NCI-H524 treated with DMSO at 0.1 percent for 48 hours (cell line): Measurements from ENCODE around the gene VEZF1.

Experiments used
- DNase-seq: peaks from one replicate; lab custom pipeline; 2025; lab: John Stamatoyannopoulos, UW

Gene VEZF1

DNA sequence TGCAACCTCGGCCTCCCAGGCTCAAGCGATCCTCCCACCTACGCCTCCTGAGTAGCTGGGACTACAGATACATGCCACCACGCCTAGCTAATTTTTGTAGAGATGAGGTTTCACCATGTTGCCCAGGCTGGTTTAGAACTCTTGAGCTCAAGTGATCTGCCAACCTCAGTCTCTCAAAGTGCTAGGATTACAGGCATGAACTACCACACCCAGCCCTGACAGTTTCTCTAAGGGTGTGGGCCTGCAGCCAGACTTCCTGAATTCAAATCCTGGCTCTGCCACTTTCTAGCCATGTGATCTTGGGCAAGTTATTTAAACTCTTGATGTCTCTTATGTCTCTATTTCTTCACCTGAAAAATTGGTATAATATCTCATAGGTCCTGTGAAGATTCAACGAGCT lies 38.4 kb downstream of the VEZF1 start:
- no peak for DNase-seq

DNA sequence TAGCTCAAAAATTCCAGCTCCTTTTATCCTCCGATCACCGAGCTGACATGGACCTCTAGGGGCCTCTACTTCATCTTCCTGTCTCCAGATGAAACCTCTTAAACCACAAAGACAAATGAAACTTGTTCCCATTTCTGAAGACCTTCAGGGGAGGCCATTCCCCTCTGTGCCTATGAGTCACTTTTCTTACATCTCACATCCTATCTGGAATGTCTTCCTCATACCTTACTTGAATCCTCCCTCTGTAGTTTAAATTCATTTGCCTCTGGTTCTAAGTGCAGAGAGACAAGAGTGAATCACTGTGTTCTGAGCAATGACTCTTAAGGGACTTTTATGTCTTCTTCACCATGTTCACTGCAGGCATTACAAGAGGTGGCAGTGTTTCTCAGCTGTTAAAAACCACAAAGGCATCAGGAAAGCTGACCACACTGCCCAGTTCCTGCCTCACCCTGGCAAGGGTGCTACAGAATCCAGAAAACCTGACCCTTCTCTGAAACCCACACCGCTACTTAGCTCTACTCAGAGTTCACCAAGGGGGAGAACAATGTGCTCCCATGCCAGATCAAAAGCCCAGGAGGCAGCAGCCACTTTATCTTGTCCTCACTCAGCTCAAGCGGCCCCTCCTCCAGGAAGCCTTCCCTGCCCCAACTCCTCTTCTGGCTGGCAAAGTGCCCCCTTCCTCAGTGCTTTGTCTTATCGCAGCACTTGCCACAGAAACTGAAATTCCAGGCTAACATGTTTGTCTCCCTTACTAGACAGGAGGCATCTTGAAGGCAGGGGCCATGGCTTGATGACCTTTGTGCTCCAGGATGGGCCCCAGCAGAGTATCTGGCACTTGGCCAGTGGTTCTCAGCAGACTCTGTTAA lies 39.3 kb downstream of the VEZF1 start:
- no peak for DNase-seq

DNA sequence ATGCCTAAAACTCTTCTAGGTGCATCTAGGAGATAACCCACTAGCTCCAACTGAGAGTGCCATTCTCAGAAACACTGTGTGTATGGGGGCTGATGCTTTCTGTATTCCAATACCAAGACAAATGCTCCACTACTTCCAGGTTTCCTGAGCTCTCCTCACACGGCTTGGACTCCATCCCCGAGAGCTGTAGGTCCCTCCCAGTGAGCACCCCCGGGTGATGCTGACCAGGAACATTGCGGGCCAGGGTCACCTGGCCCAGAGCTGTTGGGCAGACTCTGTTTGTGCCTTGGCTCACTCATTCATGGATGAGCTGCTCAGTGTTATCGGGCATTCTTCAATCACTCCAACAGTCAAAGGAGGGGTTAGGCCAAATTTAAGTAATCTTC lies 39.9 kb downstream of the VEZF1 start:
- no peak for DNase-seq

DNA sequence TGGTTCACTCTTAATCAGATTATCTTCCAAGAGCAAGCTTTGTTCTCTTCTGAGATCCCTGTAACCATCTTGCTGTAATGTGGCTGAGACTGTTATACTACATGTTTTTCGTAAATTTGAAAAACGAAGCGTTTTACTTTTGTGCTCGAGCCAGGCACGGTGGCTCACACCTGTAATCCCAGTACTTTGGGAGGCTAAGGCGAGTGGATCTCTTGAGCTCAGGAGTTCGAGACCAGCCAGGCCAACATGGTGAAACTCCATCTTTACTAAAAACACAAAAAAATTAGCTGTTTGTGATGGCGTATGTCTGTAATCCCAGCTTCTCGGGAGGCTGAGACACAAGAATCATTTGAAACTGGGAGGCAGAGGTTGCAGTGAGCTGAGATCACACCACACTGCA lies 40.7 kb downstream of the VEZF1 start:
- DNase-seq, result no peak

DNA sequence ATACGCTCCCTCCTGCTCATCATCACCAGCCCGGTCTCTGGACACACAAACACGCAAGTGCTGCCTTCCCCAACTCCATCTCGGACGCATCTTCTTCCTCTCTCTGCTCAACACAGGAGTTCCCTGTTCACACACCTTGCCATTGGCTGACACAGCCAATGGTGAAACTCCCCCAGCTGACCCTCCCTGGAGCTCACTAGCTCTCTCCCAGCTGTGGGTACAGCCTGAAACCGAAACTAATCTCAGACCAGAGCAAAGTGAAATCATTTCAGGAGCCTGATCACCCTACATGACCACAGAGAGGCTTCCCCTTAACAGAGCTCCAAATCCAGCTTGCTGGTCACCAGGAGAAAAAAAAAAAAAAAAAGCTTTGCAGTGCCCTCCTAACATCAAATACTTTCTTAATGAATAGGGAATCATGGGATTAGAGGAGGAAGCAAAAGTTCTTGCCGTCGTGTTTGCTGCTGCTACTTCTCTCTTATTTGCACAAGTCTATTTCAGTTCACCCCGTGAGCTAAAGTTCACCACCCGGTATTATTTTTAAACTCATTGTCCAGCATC lies 41.2 kb downstream of the VEZF1 start:
- no peak for DNase-seq

DNA sequence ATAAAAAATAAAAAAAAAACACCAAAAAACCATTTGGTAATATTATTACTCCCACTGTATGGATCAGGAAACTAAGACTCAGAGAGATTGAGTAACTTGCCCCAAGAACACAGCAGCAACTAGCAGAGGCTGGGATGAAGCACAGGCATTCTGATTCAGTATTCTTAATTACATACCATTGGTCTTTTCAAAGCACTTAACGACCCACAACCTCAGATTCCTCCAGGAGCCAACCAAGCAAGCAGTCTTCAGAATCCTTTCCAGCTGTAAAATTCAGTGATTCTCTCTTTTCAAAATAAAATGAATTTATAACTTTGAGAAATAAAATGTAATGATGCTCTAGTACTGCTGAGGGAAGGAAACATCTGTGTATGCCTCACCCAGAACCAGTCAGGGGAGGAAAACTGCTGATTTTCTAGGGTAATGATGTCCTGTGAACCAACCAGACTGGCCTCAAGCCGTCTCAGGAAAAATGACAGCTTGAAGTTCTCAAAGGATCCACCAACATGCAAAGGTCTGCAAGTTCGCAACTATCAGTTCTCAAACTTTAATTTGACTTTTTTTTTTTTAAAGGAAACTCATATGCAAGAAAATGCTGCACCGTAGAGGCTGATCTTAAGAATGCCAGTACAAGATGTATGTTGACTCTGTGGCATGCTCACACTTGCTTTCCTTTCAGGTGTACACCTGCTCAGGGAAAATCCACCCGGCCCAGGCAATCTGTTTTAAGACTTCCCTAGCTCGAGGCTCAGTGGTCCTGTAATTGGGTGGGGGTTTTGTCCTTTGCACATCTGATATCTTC lies 41.9 kb downstream of the VEZF1 start:
- DNase-seq, result no peak

DNA sequence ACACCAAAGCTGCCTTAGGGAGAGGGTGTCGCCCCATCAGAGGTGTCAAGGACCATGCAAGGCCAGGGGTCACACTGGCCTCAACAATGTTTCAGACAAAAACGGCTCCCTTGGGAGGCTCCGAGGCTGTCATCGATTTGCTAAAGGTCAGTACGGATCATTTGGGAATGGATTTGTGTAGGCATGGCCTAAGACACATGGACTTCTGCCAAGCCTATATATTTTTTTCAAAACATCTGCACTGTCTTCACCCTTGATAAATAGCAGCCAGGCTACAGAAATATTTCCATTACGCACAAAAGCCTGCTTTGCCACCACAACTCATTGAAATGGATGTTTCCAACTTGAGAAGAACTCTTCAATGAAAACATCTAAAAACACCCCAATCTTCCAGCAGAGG lies 43.1 kb downstream of the VEZF1 start:
- no peak for DNase-seq

DNA sequence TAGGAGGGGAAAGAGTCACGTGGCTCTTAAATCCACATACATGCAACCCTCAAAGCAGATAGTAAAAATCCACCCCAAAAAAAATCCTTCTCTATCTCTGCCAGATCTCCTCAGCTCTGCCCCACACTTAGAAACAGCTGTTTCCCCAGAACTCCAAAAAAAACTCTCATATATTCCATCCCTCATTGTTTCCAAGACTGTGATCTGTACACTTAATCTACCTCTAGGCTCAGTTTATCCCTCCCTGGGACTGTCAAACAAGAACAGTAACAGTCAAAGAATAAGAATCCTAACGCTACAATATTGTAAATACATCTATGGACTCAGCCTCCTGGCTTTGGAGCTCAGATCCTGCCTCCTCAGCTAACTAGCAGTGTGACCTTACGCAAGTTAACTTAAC lies 44.4 kb downstream of the VEZF1 start:
- no peak for DNase-seq

DNA sequence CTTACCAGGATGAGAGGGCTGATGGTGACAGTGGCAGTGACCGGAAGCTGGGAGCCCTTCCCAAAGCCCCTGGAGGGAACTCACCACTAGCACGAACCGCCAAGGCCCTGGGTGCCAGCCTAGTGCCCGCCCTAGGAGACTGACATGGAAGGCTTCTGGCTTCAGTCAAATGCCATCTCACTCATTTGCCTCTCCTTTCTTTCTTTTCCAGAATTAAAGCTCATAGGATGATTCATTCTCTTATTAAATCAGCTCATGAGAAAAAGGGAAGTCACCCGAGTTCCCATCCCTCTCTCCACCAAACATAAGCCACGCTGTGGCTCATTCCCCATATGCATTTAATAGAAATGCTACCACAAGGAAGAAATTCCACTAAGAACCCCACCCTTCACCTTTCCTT lies 44.9 kb downstream of the VEZF1 start:
- DNase-seq, result no peak

DNA sequence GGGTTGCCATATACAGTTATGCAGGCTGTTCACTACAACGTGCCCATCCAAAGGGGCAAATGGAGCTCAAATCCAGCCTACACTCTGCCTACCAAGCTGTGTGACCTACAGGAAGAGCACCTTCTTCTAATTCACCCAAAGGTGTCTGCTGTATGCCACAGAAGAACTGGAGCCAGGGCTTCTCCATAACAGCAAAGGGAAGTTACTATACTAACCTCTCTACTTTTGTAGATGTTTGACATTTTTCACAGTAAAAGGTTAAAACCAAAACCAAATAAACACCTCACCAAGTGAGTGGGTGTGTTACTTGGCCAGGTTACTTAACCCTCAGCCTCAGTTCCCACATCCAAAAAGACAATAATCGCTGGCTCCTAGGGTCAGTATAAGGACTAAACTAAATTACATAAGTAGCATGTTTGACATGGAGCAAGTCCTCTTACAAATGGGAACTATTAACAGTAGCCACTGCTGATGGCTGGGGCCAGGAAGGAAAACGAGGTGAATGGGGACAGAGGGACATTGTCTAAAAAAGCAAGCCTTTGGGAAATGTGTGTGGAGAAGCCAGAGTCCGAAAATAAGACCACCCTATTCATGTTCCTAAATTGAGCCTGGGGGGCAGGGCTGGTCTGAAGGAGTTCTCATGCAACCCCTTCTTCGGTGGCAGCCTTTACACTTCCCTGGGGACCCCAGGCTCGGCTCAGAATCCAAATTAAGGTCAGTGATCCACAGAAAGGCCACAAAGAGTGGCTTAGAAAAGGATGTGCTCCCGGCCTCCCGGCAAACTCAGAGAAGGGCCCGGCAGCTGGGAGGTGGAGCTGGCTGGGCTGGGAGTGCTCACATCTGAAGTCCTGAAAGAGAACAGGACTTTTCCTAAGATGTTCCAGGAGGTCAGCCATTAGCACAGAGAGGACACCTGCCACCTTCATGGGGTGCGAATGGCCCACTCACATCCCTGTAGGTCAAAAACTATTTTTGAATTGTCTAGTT lies 46.4 kb downstream of the VEZF1 start:
- DNase-seq, result no peak

DNA sequence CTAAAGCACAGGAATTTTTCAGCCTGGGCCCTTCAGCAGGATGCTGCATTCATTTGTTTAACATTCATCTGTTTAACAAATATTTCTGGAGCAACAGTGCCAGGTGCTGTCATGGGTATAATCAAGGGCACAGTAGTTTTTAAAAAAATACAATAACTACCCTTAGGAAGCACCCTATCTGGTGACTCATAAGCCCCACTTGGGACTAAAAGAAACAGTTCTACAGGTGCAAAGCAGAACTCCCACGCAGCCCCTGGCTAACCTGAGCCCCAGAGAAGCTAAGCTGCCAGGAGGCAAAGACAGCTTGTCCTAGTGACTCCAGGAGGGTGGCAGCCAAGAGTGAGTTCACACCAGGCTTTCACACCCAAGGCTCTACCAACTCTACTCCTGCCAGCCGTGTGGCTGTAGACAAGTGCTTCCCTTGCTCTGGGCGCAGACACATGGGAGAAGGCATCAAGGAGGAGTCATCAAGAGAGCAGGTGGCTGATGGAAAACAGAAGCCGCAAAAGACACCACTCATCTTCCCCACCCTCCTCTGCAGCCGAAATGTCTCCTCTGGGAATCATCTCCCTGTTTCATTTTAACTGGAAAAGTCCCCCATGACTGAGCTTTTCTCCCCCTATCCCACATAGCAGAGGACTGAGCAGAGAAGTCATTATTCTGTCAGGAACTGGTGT lies 47.3 kb downstream of the VEZF1 start:
- peak; percentile 33 for DNase-seq

DNA sequence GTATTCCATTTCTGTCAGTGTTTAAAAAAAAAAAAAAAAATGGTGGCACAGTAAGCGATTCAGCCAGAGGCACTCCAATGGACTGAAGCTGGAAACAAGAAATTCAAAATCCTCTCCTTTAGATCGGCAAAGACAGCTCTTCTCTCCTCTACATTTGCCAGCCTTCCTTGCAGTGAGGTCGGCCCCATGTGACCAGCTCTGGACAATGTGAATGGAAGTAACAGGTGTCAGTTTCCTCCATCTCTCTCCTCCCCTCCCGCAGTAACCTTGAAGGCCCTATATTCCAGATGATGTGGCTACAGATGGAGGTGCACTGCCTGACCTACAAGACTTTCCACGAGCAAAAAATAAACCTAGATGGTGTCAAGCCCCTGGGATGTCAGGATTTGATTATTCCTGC lies 47.8 kb downstream of the VEZF1 start:
- DNase-seq, result no peak

DNA sequence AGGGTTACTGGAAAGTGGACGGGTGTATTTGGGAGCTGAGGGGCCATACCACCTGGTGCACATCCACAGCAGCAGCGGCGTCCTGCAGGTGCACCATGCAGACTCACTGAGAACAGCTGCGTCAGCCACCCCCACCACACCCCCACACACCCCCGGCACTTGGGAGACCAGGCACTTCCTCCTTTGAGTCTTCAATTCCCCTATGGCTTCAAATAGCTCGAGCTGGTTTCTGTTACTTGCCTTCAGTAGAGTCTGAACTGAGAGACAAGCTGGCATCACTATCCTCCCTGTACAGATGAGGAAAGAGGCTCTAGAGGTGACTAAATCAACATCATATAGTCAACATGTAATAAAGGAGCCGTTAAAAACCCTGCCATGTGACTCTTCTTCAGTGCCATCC lies 48.3 kb downstream of the VEZF1 start:
- no peak for DNase-seq

DNA sequence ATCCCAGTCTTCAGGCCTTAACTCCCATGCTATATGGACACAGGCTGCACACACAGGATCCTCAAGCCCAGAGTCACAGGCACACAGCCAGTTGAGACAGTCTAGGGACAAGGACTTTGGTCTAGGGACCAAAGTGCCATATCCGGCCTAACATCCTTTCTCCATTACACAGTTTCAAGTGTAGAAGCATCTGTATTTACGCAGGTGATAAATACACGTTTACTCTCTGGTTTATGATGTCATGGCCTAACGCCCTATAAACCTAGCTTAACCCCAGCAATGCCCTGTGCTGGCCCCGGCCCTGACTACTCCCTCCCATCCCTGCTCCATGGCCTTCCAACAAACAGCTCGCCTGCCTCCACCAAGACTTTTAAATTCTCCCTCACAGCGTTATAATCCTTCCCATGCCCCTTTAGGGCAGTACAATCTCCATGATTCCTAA lies 50.0 kb downstream of the VEZF1 start:
- DNase-seq, result no peak

DNA sequence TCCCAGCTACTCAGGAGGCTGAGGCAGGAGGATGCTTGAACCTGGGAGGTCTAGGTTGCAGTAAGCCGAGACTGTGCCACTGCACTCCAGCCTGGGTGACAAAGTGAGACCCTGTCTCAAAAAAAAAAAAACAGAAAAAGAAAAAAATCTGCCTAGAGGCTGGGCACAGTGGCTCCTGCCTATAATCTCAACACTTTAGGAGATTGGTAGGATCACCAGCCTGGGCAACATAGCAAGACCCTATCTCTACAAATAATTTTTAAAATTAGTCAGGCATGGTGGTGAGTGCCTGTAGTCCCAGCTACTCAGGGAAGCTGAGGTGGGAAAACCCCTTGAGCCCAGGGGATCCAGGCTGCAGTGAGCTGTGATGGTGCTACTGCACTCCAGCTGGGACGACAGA lies 50.6 kb downstream of the VEZF1 start:
- DNase-seq, result no peak

DNA sequence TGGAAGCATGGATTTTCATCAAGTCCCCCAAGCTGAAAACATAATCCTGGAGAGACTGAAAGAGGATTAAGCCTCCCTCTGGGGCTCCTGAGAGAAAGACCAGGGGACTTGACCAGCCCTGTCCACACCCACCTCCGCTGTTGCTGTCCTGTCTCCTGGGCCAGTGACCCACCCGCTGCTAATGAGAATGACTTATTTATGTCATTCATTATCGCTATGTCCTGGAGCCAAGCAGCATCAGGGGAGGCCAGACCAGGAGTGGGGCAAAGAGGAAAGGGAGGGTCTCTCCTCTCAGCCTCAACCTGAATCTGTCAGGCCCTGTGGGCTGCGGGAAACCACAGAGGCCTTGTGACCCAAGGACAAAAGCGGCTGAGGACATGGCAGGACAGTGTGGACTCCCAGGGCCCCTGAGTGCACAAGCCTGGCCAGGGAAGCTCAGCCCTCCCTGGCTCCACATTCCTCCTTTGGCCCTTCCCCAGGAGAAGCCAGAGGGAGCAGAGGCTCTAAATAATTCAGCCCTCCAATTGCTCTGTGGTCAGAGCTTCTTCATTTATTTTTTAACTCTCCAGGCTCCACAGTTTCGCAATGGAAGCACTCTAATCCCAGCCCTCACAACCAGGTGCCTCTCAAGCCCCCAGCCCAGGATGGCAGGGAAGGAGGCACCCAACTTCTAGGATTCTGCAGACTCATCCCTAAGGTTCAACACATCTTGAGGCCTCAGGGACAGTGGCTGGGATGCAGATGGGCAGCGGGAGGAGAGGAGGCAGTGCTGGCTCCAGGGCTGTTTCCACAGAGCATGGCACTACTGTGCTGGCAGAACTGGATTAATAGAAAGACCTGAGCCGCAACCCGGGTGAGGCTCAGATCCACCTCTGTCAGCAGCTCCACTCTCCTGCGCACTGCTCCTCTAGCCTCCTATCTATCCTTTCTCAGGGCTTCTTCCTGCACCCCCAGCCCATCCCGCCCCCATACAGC lies 51.9 kb downstream of the VEZF1 start:
- no peak for DNase-seq

DNA sequence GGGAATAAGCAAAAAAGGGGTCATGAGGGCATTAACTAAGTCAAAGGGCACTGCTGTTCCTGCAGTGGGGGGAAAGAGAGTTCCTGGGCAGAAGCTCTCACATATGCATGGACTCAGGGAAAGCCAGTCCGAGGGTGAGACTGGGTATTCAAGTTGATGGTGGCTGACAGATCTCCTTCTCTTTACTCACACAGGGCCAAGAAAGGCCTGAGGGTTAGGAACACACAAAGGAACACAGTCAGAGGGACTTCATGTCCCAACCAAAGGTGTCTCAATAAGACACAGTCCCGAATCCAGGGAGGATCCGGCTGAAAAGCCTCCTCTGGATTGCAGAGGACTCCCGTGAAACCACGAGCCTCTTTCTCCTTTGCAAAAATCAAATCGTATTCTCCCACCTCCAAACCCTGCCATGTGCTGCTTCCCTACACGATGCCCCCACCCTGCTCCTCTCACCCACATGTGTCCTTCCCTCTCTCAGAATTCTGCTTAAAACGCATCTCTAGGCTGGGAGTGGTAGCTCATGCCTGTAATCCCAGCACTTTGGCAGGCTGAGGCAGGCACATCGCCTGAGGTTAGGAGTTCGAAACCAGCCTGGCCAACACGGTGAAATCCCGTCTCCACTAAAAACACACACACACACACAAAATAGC lies 56.4 kb downstream of the VEZF1 start:
- DNase-seq, result no peak

DNA sequence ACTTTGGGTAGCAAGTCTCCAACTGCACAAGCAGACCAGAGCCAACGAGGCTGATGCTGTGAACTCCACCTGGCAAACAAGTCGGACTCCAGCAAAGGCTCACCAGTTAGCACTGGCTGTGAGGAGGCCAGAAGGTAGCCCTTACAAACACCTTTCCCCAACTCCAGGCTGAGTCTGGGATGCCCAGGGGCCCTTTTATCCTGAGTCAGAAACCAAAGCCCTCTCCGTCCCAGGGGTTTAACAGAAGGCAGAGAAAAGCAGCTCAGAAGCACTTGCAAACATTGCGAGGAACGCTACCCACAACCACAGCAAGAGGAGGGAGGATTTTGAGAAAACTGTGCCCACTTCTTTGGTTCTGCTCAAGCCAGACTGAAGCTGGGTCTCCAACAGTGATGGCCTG lies 57.8 kb downstream of the VEZF1 start:
- DNase-seq, result no peak

DNA sequence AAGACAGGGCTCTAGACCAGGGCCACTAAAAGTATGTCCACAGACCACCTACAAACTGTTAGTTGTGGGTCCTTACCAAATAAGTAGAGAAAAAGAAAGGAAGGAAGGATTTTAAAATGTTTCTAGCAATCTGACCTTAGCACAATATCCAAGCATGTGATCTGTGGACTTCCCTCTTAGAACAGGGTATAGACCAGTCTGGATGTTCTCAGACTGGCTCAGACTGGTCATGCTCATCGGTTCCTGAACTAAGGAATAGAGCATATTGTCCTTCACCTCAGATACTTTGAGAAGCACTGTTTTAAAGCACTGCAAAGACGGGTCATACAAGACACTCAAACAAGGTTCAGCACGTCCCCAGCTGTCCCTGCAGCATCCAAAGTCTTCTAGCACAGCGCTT lies 58.7 kb downstream of the VEZF1 start:
- no peak for DNase-seq

DNA sequence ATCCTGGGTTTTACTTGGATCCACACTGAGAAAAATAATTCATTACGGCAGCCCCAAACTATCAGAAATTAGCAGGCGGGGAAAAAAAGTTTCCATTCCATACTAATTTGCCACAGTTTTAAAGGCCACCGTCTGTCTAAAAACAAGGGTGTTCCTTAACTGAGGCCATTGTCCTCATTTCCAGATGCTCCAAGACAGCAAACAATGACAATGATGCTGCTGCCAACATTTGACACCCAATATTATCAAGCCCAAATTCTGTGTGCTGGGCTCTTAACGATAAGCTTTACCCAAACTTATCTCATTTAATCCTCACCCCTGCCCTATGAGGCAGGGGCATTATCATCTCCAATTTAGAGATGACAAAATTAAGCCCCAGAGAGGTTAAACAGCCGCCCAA lies 59.1 kb downstream of the VEZF1 start:
- no peak for DNase-seq
